Dendritic cell treated with granulocyte-macrophage colony-stimulating factor and Interleukin-4, amounts not matched to agents 40 ng/mL and 50 ng/mL, for 4 days (primary cell): Measurements from ENCODE around the gene SLC22A5.
A peak's percentile ranks its signal among the peaks of the same experiment; 100 is the strongest.
"Not testable (repeated sequence)": the region's sequence is repeated elsewhere in the genome, so short reads cannot be mapped to it uniquely, and the experiment has no call there.

Source experiments
- H3K27ac Mint-ChIP-seq: one replicate; pipeline ENCODE4 v1.8.0; 2022; ENCODE audit warnings: mild to moderate bottlenecking, mixed read lengths
- H3K27me3 Mint-ChIP-seq: one replicate; pipeline ENCODE4 v1.8.0; 2022; ENCODE audit warnings: mild to moderate bottlenecking, mixed read lengths
- H3K36me3 Mint-ChIP-seq: one replicate; pipeline ENCODE4 v1.8.0; 2022; ENCODE audit warnings: low read depth, mixed read lengths
- H3K4me1 Mint-ChIP-seq: one replicate; pipeline ENCODE4 v1.8.0; 2022; ENCODE audit warnings: low read depth, mixed read lengths
- H3K4me3 Mint-ChIP-seq: one replicate; pipeline ENCODE4 v1.8.0; 2022; ENCODE audit warnings: mild to moderate bottlenecking, moderate library complexity, mixed read lengths
- H3K9me3 Mint-ChIP-seq: one replicate; pipeline ENCODE4 v1.8.0; 2022; ENCODE audit warnings: mixed read lengths
- intact Hi-C: fragments of 100-400 bp; cut with micrococcal nuclease; formaldehyde crosslinking; loops from one replicate; pipeline ENCODE4 v1.15.0; 2022

Gene SLC22A5

GRCh38 chr5:132438267-132438645, 68.7 kb downstream of the SLC22A5 start:
- Mint-ChIP-seq H3K27ac (peak overlapping the region; percentile 25), H3K4me1 (peaks cover 70% of the 10 kb centered on the region)
- H3K36me3 Mint-ChIP-seq, intact Hi-C loops, H3K27me3 Mint-ChIP-seq, H3K4me3 Mint-ChIP-seq, H3K9me3 Mint-ChIP-seq: not testable (repeated sequence)

- H3K27me3 Mint-ChIP-seq: no peaks in the 10 kb centered on the region
- peaks cover 76% of the 10 kb centered on the region for H3K4me1 Mint-ChIP-seq
- intact Hi-C loops: no loop called here
- no peaks in the 10 kb centered on the region for H3K9me3 Mint-ChIP-seq
- peak overlapping the region; percentile 80 for H3K27ac Mint-ChIP-seq
- H3K36me3 Mint-ChIP-seq: no peaks in the 10 kb centered on the region
- H3K4me3 Mint-ChIP-seq: no peak overlapping the region
Measured at GRCh38 chr5:132438917-132439316, 69.4 kb downstream of the SLC22A5 start.

GRCh38 chr5:132439521-132440089, 70.1 kb downstream of the SLC22A5 start:
- Mint-ChIP-seq H3K4me1 (peaks cover 78% of the 10 kb centered on the region), H3K27ac (peak overlapping the region; percentile 80), H3K9me3 (no peaks in the 10 kb centered on the region), H3K27me3 (no peaks in the 10 kb centered on the region), H3K4me3 (no peak overlapping the region), H3K36me3 (no peaks in the 10 kb centered on the region)
- intact Hi-C loops: no loop called here

GRCh38 chr5:132444061-132444460, 74.6 kb downstream of the SLC22A5 start:
- no peaks in the 10 kb centered on the region for H3K9me3 Mint-ChIP-seq
- peaks cover 11% of the 10 kb centered on the region for H3K36me3 Mint-ChIP-seq
- no peaks in the 10 kb centered on the region for H3K27me3 Mint-ChIP-seq
- peaks cover 58% of the 10 kb centered on the region for H3K4me1 Mint-ChIP-seq
- intact Hi-C loops: no loop called here
- H3K27ac Mint-ChIP-seq: no peak overlapping the region
- no peak overlapping the region for H3K4me3 Mint-ChIP-seq
